ENCODE data around the gene GDPD4. TPM values are rescaled to one million over a fixed set of nuclear protein-coding genes. Genes with fewer than 3 reads are reported as not detected.

Gene GDPD4
- total RNA-seq, 4 donors from 2014 or later: not detected

- DNase-seq: no peak
- Histone ChIP-seq H3K27ac (no peak overlapping the region), H3K4me3 (no peak overlapping the region), H3K9me3 (peaks cover 0 to 8% of the 10 kb centered on the region in 2 donors), H3K4me1 (no peaks in the 10 kb centered on the region), H3K36me3 (no peaks in the 10 kb centered on the region), H3K27me3 (no peaks in the 10 kb centered on the region)
- intact Hi-C loops (cut with DNase I; ENCODE audit: low total_unique reads): no loop called here
- TF ChIP-seq, protein P1, sequence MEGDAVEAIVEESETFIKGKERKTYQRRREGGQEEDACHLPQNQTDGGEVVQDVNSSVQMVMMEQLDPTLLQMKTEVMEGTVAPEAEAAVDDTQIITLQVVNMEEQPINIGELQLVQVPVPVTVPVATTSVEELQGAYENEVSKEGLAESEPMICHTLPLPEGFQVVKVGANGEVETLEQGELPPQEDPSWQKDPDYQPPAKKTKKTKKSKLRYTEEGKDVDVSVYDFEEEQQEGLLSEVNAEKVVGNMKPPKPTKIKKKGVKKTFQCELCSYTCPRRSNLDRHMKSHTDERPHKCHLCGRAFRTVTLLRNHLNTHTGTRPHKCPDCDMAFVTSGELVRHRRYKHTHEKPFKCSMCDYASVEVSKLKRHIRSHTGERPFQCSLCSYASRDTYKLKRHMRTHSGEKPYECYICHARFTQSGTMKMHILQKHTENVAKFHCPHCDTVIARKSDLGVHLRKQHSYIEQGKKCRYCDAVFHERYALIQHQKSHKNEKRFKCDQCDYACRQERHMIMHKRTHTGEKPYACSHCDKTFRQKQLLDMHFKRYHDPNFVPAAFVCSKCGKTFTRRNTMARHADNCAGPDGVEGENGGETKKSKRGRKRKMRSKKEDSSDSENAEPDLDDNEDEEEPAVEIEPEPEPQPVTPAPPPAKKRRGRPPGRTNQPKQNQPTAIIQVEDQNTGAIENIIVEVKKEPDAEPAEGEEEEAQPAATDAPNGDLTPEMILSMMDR (IDR thresholded peaks at IDR 0.05): no peak
- TF ChIP-seq POLR2A (IDR thresholded peaks at IDR 0.05): no peak
- in situ Hi-C loops (cut with MboI; ENCODE audit: low pct_ligation_motif_present in 1 of 4, low pct_unique_long_range_greater_than_20kb in 1 of 4, low sequenced_read_pairs in 3 of 4): no loop called here
- 59 to 70% methylated on average over 2 of the region's 2 CpGs for WGBS, 2 donors (ENCODE audit: low coverage in 1 of 2)
These were observed 22.6 kb downstream of the GDPD4 start for GRCh38 chr11:77278595-77279506.

DNA sequence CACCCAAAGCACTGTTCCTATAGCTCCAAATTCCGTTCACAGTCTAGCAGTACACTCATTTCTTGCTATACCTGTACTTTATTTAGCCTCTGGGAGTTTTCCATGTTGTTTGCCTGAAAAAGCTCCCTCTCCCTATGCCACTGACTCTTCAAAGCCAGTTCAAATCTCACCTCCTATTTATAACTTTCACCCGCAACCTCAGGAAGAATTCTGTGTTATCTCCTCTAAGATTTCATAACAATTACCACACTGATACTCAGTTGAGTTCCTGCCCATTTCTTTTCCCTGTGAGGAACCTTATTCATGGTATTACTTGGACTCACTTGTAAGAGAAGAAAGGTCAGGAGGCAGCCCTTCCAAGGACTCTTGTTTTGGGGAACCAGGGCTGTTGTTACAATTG is 25.2 kb downstream of the GDPD4 start:
- TF ChIP-seq, protein P1 (IDR thresholded peaks at IDR 0.05): no peak
- no peak for TF ChIP-seq POLR2A (IDR thresholded peaks at IDR 0.05)
- TF ChIP-seq POLR2AphosphoS5 (IDR thresholded peaks at IDR 0.05): no peak
- no peak for TF ChIP-seq EP300 (IDR thresholded peaks at IDR 0.05; ENCODE audit: low read depth)
- no peaks in the 10 kb centered on the region for H3K36me3 ChIP-seq
- in situ Hi-C loops (cut with MboI; ENCODE audit: low pct_ligation_motif_present in 1 of 4, low pct_unique_long_range_greater_than_20kb in 1 of 4, low sequenced_read_pairs in 3 of 4) (no loop called here), intact Hi-C loops (cut with DNase I; ENCODE audit: low total_unique reads) (no loop called here)
- H3K9me3 ChIP-seq: peaks cover 0 to 8% of the 10 kb centered on the region in 2 donors
- DNase-seq: no peak
- H3K27me3 ChIP-seq: no peaks in the 10 kb centered on the region
- H3K27ac ChIP-seq: no peak overlapping the region
- WGBS, 2 donors (ENCODE audit: low coverage in 1 of 2): 86% methylated on average over 2 of the region's 2 CpGs
- no peak overlapping the region for H3K4me3 ChIP-seq
- no peaks in the 10 kb centered on the region for H3K4me1 ChIP-seq

GRCh38 chr11:77270921-77271320 is 30.6 kb downstream of the GDPD4 start:
- intact Hi-C loops (cut with DNase I; ENCODE audit: low total_unique reads): no loop called here
- H3K4me1 ChIP-seq: no peaks in the 10 kb centered on the region
- H3K27ac ChIP-seq: no peak overlapping the region
- 83 to 85% methylated on average over 2 to 3 of the region's 3 CpGs for WGBS, 2 donors (ENCODE audit: low coverage in 1 of 2)
- no peak overlapping the region for H3K4me3 ChIP-seq
- in situ Hi-C loops (cut with MboI; ENCODE audit: low pct_ligation_motif_present in 1 of 4, low pct_unique_long_range_greater_than_20kb in 1 of 4, low sequenced_read_pairs in 3 of 4): no loop called here
- H3K27me3 ChIP-seq: no peaks in the 10 kb centered on the region
- no peak for TF ChIP-seq POLR2AphosphoS5 (IDR thresholded peaks at IDR 0.05)
- no peak for TF ChIP-seq POLR2A (IDR thresholded peaks at IDR 0.05)
- TF ChIP-seq, protein P1 (IDR thresholded peaks at IDR 0.05): no peak
- TF ChIP-seq EP300 (IDR thresholded peaks at IDR 0.05; ENCODE audit: low read depth): no peak
- no peaks in the 10 kb centered on the region for H3K36me3 ChIP-seq
- H3K9me3 ChIP-seq: no peaks in the 10 kb centered on the region
- no peak for DNase-seq

DNA sequence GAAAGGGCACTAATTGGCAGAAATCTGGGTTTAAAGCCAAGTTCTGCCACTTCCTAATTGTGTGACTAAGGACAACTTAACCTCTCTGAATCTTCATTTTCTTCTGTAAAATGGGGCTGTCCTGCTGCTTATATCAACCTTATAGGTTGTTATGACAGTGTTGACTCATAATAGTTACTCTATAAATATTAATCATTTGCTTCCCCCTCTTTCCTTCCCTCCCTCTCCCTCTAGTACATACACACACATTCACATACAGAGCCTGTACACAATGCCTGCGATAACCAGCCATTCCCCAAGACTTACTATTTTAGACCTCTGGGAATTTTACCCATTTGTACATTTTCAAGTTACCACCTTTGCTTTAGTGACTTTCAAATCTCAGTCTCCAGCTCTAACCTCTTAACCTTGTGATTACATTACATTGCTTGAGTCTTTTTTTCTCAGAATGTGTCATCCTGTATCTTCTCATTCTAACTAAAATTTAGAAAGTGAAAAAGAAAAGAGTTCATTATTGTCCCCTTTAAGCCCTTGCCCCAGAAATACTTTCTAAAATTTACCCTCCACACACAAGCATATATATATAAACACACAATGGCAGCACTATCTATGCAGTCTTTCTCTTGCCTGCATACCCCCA is 31.9 kb downstream of the GDPD4 start:
- Histone ChIP-seq H3K36me3 (no peaks in the 10 kb centered on the region), H3K4me3 (no peak overlapping the region), H3K4me1 (no peaks in the 10 kb centered on the region), H3K27ac (no peak overlapping the region), H3K27me3 (no peaks in the 10 kb centered on the region), H3K9me3 (no peaks in the 10 kb centered on the region)
- intact Hi-C loops (cut with DNase I; ENCODE audit: low total_unique reads): no loop called here
- in situ Hi-C loops (cut with MboI; ENCODE audit: low pct_ligation_motif_present in 1 of 4, low pct_unique_long_range_greater_than_20kb in 1 of 4, low sequenced_read_pairs in 3 of 4): no loop called here
- 93 to 100% methylated on average over 1 of the region's 1 CpG for WGBS, 2 donors (ENCODE audit: low coverage in 1 of 2)
- DNase-seq: no peak
- no peak for TF ChIP-seq POLR2A (IDR thresholded peaks at IDR 0.05)
- TF ChIP-seq, protein P1 (IDR thresholded peaks at IDR 0.05): no peak
- no peak for TF ChIP-seq POLR2AphosphoS5 (IDR thresholded peaks at IDR 0.05)
- TF ChIP-seq EP300 (IDR thresholded peaks at IDR 0.05; ENCODE audit: low read depth): no peak

Data from transverse colon (tissue), 4 donors.